WERI-Rb-1 (cell line): Measurements from ENCODE around the gene STRADA.

Experiments used
- DNase-seq: peaks from one replicate; pipeline ENCODE4 v3.0.0-alpha.2; 2020
- H3K27ac ChIP-seq: fragments of 250-450 bp; sonication (Bioruptor Pico); 2 replicates; pipeline ENCODE4 v1.5.1; 2020; ENCODE audit warnings: mild to moderate bottlenecking, moderate library complexity
- H3K27me3 ChIP-seq: fragments of 250-450 bp; sonication (Bioruptor Pico); 2 replicates; pipeline ENCODE4 v1.5.1; 2021; ENCODE audit warnings: mild to moderate bottlenecking, low read depth, moderate library complexity; ENCODE audit not compliant: insufficient read depth, severe bottlenecking
- H3K36me3 ChIP-seq: fragments of 250-450 bp; sonication (Bioruptor Pico); 2 replicates; pipeline ENCODE4 v1.5.1; 2020; ENCODE audit warnings: mild to moderate bottlenecking, moderate library complexity
- H3K4me3 ChIP-seq: 2 replicates; pipeline ENCODE4 v1.5.1; 2011; ENCODE audit warnings: low read depth, mild to moderate bottlenecking, control low read depth, low read length
- H3K9me3 ChIP-seq: fragments of 250-450 bp; sonication (Bioruptor Pico); 2 replicates; pipeline ENCODE4 v1.5.1; 2021; ENCODE audit warnings: mild to moderate bottlenecking, moderate library complexity; ENCODE audit not compliant: severe bottlenecking
- TF ChIP-seq, protein P1 (sequence below): IDR thresholded peaks from 2 replicates; pipeline ENCODE4 v1.5.1; 2011; ENCODE audit warnings: low read depth, mild to moderate bottlenecking, control low read depth, inconsistent platforms, low read length

STRADA gene

DNA sequence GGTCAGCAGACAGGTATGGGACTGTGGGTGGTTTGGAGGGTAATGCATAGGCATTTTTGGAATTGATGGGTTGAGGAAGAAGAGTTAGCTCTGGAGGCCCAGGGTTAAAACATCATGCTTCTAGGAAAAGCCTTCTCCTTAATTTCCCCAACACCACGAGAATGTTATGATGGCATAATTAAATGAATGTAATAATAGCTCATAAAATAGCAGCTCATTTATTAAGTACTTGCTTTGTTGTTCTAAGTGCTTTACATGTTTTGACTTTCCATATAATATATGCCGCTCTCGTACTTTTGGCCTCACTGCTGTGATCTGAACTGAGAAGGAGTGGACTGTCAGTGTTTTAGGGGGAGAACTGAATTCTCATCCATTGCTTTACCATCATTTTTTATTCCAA, 56.0 kb downstream of the STRADA start:
- Histone ChIP-seq H3K9me3 (no peaks in the 10 kb centered on the region), H3K27me3 (no peaks in the 10 kb centered on the region), H3K36me3 (peaks cover 80% of the 10 kb centered on the region), H3K4me3 (no peak overlapping the region), H3K27ac (no peak overlapping the region)
- TF ChIP-seq, protein P1, sequence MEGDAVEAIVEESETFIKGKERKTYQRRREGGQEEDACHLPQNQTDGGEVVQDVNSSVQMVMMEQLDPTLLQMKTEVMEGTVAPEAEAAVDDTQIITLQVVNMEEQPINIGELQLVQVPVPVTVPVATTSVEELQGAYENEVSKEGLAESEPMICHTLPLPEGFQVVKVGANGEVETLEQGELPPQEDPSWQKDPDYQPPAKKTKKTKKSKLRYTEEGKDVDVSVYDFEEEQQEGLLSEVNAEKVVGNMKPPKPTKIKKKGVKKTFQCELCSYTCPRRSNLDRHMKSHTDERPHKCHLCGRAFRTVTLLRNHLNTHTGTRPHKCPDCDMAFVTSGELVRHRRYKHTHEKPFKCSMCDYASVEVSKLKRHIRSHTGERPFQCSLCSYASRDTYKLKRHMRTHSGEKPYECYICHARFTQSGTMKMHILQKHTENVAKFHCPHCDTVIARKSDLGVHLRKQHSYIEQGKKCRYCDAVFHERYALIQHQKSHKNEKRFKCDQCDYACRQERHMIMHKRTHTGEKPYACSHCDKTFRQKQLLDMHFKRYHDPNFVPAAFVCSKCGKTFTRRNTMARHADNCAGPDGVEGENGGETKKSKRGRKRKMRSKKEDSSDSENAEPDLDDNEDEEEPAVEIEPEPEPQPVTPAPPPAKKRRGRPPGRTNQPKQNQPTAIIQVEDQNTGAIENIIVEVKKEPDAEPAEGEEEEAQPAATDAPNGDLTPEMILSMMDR: no peak
- DNase-seq: no peak

DNA sequence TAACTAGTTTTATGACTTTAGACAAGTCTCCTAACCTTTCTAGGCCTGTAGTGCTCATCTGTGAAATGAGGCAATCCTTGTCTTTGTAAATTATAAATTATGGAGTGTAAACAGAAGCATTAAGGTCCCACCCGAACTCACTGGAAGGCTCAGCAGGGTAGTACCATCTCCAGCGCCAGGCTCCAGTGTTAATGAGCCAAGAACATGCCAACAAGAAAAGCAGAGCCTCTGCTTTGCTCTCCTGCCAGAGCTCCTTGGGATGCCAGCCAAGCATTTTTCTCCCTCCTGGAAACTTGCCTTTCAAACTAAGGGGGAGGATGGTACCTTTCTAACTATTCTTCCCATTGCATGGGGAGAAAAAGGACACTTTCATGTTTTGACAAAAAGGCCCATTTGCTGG, 56.6 kb downstream of the STRADA start:
- Histone ChIP-seq H3K27ac (no peak overlapping the region), H3K27me3 (no peaks in the 10 kb centered on the region), H3K9me3 (no peaks in the 10 kb centered on the region), H3K4me3 (no peak overlapping the region), H3K36me3 (peaks cover 75% of the 10 kb centered on the region)
- TF ChIP-seq, protein P1: no peak
- no peak for DNase-seq

DNA sequence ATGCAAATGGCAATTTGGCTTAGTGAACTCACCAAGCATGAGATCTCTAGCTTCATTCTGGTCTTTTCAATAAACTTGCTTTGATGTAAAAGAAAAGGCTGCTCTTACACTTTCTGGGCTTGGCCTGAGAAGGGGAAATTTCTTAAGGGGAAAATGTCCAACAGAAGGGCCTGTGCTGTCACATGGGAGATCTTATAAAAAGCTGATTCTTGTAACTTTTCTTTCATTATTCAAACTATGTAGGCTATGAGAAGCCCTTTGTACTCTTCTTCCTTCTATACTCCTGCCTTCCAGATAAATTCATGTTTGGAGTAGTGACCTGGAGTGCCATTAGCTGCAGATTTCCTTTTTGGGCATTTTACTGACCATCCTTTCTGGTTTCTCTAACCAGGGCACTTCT, 58.6 kb downstream of the STRADA start:
- H3K36me3 ChIP-seq: peaks cover 61% of the 10 kb centered on the region
- TF ChIP-seq, protein P1: no peak

DNA sequence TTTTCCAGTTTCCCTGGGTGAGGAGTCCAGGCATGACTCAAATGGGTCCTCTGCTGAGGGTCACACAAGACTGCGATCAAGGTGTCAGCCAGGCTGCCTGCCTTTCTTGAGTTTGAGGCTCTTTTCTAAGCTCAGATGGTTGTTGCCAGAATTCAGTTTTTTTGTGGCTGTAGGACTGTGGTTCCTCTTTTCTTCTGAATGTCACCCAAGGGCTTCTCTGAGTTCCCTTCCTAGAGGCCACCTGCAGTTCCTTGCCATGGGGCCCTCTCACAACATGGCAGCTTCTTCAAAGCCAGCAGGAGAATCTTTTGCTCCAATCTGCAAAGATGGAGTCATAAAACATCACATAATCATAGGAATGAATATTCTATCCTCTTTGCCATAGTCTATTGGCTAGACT, 59.2 kb downstream of the STRADA start:
- no peak overlapping the region for H3K27ac ChIP-seq

More for the DNA sequence above, 58.6 kb downstream of the STRADA start:
- Histone ChIP-seq H3K4me3 (no peak overlapping the region), H3K9me3 (no peaks in the 10 kb centered on the region), H3K27me3 (no peaks in the 10 kb centered on the region), H3K27ac (no peak overlapping the region)
- no peak for DNase-seq

DNA sequence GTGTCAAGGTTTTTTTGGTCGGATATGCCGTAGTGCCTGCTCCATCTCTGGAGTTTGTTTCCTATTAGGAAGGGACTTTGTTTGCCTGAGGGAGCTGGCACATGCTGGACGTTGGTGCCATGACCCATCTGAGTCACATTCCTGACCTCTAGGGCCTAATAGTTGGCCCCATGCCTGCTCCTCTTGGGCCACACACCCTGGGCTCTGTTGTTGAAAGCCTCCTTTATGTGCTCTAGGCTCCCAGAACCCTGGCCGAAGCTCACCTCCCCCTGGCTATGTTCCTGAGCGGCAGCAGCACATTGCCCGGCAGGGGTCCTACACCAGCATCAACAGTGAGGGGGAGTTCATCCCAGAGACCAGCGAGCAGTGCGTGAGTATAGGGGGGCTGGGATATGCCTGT, 60.1 kb downstream of the STRADA start:
- DNase-seq: no peak
- Histone ChIP-seq H3K36me3 (peaks cover 55% of the 10 kb centered on the region), H3K27ac (no peak overlapping the region), H3K4me3 (no peak overlapping the region), H3K9me3 (no peaks in the 10 kb centered on the region), H3K27me3 (no peaks in the 10 kb centered on the region)
- TF ChIP-seq, protein P1: no peak

More for the DNA sequence above, 59.2 kb downstream of the STRADA start:
- Histone ChIP-seq H3K27me3 (no peaks in the 10 kb centered on the region), H3K9me3 (no peaks in the 10 kb centered on the region), H3K36me3 (peaks cover 59% of the 10 kb centered on the region), H3K4me3 (no peak overlapping the region)
- DNase-seq: no peak
- TF ChIP-seq, protein P1: no peak

DNA sequence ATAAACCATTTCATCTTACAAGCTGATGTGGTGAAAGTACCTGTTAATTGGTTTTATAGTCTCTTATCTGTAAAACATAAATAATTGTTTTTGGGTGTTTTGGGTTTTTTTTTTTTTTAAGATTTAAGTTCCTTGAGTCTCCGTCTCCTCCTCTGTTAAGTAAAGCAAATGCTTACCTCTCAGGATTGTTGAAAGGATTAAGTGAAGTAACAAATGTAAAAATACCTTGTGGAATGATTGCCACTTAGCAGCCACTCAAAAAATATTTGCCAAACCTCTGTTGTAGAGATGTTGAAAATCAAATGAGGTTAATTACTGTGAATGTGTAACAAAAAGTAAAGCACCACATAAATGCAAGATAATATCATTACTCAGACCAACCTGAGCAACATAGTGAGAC, 60.9 kb downstream of the STRADA start:
- Histone ChIP-seq H3K27ac (no peak overlapping the region), H3K4me3 (no peak overlapping the region), H3K27me3 (no peaks in the 10 kb centered on the region), H3K36me3 (peaks cover 48% of the 10 kb centered on the region), H3K9me3 (no peaks in the 10 kb centered on the region)
- TF ChIP-seq, protein P1: no peak
- DNase-seq: no peak
